T-cell (primary cell): ENCODE data around the gene SUSD3. TPM values are rescaled to one million over a fixed set of nuclear protein-coding genes. Genes with fewer than 3 reads are reported as not detected.

Source experiments
- ATAC-seq, 4 experiments: fragments of 200-7000 bp in 3 of 4; fragments of 150-1000 bp in 1 of 4; cut with Tn5 transposase; replicated peaks in 1 of 4; 1 replicate in 3 of 4; 2 replicates in 1 of 4; pipeline ENCODE4 v1.10.0; 2021; ENCODE audit warnings: moderate library complexity in 3 of 4, mild to moderate bottlenecking in 2 of 4, moderate number of reproducible peaks in 1 of 4
- CTCF ChIA-PET, 2 donors: fragments of 300-600 bp; sonication (Branson Sonifier 250); formaldehyde crosslinking; loops; one replicate each; lab custom pipeline; 2022; ENCODE audit warnings: antibody characterized with exemption in 2 of 2; lab: Charles Lee
- POLR2A ChIA-PET, 2 donors: fragments of 300-600 bp; sonication (Branson Sonifier 250); formaldehyde crosslinking; loops; one replicate each; lab custom pipeline; 2022; ENCODE audit warnings: antibody characterized with exemption in 2 of 2; lab: Charles Lee
- DNase-seq, 35 experiments: peaks; one replicate each; pipeline versions ENCODE4 v3.0.0 to v3.0.0-alpha.2; 2013 to 2023
- H3K27ac ChIP-seq: one replicate; pipeline ENCODE4 v1.5.1; 2013; ENCODE audit warnings: low read length
- H3K27me3 ChIP-seq, 2 experiments: replicated peaks in 1 of 2; 1 replicate in 1 of 2; 2 replicates in 1 of 2; pipeline versions ENCODE4 v1.6.1 to v1.7.0; 2013; ENCODE audit warnings: low read length in 1 of 2, mixed read lengths in 1 of 2; ENCODE audit not compliant: control insufficient read depth in 2 of 2, insufficient read depth in 2 of 2; ENCODE audit errors: extremely low read depth in 1 of 2
- H3K36me3 ChIP-seq, 2 donors: 1 replicate in 1 of 2; 2 replicates in 1 of 2; pipeline versions ENCODE4 v1.6.1 to v1.7.0; 2013; ENCODE audit warnings: low read length in 1 of 2; ENCODE audit not compliant: control insufficient read depth in 2 of 2, insufficient read depth in 1 of 2; ENCODE audit errors: extremely low read depth in 1 of 2
- H3K4me1 ChIP-seq, 2 experiments: 1 replicate in 1 of 2; 2 replicates in 1 of 2; pipeline versions ENCODE4 v1.6.1 to v1.7.0; 2013; ENCODE audit warnings: low read length in 2 of 2, mixed read lengths in 1 of 2; ENCODE audit not compliant: insufficient read depth in 2 of 2, control insufficient read depth in 1 of 2; ENCODE audit errors: extremely low read depth in 1 of 2
- H3K4me3 ChIP-seq, 2 donors: 1 replicate in 1 of 2; 2 replicates in 1 of 2; pipeline versions ENCODE4 v1.5.1 to v1.7.0; 2013; ENCODE audit warnings: mild to moderate bottlenecking in 2 of 2, low read length in 1 of 2, moderate library complexity in 1 of 2; ENCODE audit not compliant: control insufficient read depth in 1 of 2; ENCODE audit errors: extremely low read depth in 1 of 2
- H3K9me3 ChIP-seq: 2 replicates; pipeline ENCODE4 v1.7.0; 2013
- H3K27ac Mint-ChIP-seq, 2 donors: one replicate each; pipeline ENCODE4 v1.8.0; 2020 to 2021; ENCODE audit warnings: mild to moderate bottlenecking in 2 of 2, mixed read lengths in 2 of 2
- H3K27me3 Mint-ChIP-seq, 2 donors: one replicate each; pipeline ENCODE4 v1.8.0; 2021 to 2022; ENCODE audit warnings: mixed read lengths in 2 of 2
- H3K36me3 Mint-ChIP-seq: one replicate; pipeline ENCODE4 v1.8.0; 2021; ENCODE audit warnings: mixed read lengths
- H3K4me1 Mint-ChIP-seq, 3 donors: one replicate each; pipeline ENCODE4 v1.8.0; 2020 to 2022; ENCODE audit warnings: mixed read lengths in 3 of 3, mild to moderate bottlenecking in 1 of 3
- H3K4me3 Mint-ChIP-seq, 3 donors: one replicate each; pipeline ENCODE4 v1.8.0; 2020 to 2022; ENCODE audit warnings: mild to moderate bottlenecking in 3 of 3, mixed read lengths in 3 of 3, moderate library complexity in 3 of 3
- H3K9me3 Mint-ChIP-seq, 3 donors: one replicate each; pipeline ENCODE4 v1.8.0; 2020 to 2022; ENCODE audit warnings: mixed read lengths in 3 of 3
- WGBS: methylation state at CpG from one replicate; pipeline ENCODE4 v1.1.5; 2013; ENCODE audit warnings: missing lambda C conversion rate; ENCODE audit not compliant: insufficient coverage; 5-methylcytosine and 5-hydroxymethylcytosine counted together
- total RNA-seq, 35 experiments: library from RNA in 6 of 35; stranded (reverse) in 6 of 35; fragments of 120-200 nt in 1 of 35; gene quantifications; one replicate each; pipeline versions ENCODE4 v1.2.1 to v1.2.4 and lab custom pipeline; 2013 to 2026

SUSD3 gene
- total RNA-seq, 5 donors from 2014 or later (not counting 1 experiment from before 2014, with no cell fraction given): 39.6 to 79.2 (median 71.2) TPM

DNA sequence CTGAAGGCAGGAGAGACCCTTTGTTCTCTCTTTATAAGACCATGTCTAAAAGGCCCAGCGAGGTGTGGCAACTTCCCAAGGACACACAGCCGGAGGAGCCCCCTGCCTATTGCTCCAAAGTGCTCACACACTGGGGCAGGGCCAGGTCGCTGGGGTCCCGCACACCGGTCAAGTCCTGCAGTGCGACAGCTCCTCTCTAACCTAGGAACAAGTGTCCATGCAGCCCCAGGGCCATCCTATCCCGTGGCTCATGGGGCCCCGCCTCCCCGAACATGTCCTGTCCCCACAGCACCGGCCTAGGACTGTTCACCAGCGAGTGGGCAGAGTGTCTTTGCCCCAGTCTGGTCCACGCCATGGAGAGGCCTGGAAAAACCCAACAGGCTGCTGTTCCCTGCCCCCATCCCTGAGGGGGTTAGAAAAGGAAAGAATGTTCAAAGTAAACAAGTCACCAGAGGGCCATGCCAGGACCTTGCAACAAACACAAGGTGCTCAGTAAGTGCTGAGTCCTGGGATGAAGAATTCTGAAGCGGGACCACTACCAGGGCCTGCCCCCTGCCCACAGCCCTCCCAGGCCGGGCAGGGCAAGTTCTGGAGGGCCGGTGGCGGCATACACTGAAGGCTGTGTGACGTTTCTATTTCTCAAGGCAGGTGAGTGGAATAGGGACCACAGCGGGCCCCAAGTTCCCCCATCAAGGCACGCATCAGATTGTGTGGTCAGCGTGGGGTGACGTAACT is 74.6 kb downstream of the SUSD3 start:
- DNase-seq (peak in 21 of 35 experiments; percentile 28 to 74 (median 49)), ATAC-seq (no peak)
- Mint-ChIP-seq H3K27me3 (no peaks in the 10 kb centered on the region), H3K36me3 (no peaks in the 10 kb centered on the region), H3K27ac (peak overlapping the region; percentile 76 to 84), H3K9me3 (no peaks in the 10 kb centered on the region), H3K4me3 (peak overlapping the region; percentile 87), H3K4me1 (peaks cover 60 to 70% (median 68%) of the 10 kb centered on the region in 3 donors)
- Histone ChIP-seq H3K27ac (peak overlapping the region; percentile 91), H3K27me3 (peaks cover 0 to 6% of the 10 kb centered on the region in 2 experiments), H3K36me3 (peaks cover 0 to 7% of the 10 kb centered on the region in 2 donors), H3K9me3 (no peaks in the 10 kb centered on the region), H3K4me3 (peak overlapping the region; percentile 76 to 90), H3K4me1 (peaks cover 16 to 78% of the 10 kb centered on the region in 2 experiments)
- 40% methylated on average over 14 of the region's 21 CpGs for WGBS
- ChIA-PET CTCF (interaction anchor here in 1 of 2 donors (0.8 kb wide), 1 partner anchor 130 kb away, joined by 3 read pairs; no protein-coding TSS in a partner anchor), POLR2A (interaction anchor here in 1 of 2 donors (1.3 kb wide), 1 partner anchor 69 kb away, joined by 4 read pairs; no protein-coding TSS in a partner anchor)

DNA sequence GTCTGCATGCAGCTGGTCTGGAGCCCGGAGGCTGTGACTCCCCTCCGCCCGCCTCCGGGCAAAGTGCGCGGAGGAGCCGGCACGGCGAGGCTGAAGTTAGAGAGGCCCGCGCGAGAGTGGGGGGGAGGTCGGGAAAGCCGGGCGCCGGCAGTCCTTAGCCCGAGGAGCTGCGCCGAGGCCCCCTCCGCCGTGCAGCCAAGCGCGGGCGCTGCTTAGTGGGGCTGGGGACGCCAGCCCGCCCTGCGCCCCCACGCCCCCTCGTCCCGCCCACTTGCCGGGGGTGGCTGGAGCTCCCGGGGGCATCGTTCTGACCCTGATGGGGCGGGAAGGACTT is 75.1 kb downstream of the SUSD3 start:
- Histone ChIP-seq H3K36me3 (peaks cover 0 to 7% of the 10 kb centered on the region in 2 donors), H3K9me3 (no peaks in the 10 kb centered on the region), H3K27ac (peak overlapping the region; percentile 91), H3K4me3 (peak overlapping the region; percentile 76 to 90), H3K27me3 (peaks cover 0 to 6% of the 10 kb centered on the region in 2 experiments), H3K4me1 (peaks cover 16 to 78% of the 10 kb centered on the region in 2 experiments)
- Mint-ChIP-seq H3K36me3 (no peaks in the 10 kb centered on the region), H3K27ac (peak overlapping the region; percentile 76 to 84), H3K4me1 (peaks cover 60 to 69% (median 68%) of the 10 kb centered on the region in 3 donors), H3K27me3 (no peaks in the 10 kb centered on the region), H3K4me3 (peak overlapping the region; percentile 87), H3K9me3 (no peaks in the 10 kb centered on the region)
- ChIA-PET POLR2A (interaction anchor here (0.8 to 1.3 kb wide), 3 partner anchors 12 to 180 kb away, joined by 3 to 4 read pairs (median 4); no protein-coding TSS in a partner anchor), CTCF (interaction anchor here (0.8 to 0.9 kb wide), 2 partner anchors 25 to 130 kb away, joined by 3 read pairs; no protein-coding TSS in a partner anchor)
- ATAC-seq (peak; percentile 2 to 32 (median 25)), DNase-seq (peak in 11 of 35 experiments; percentile 38 to 64 (median 49))
- WGBS: under 1% methylated on average over 34 of the region's 34 CpGs

DNA sequence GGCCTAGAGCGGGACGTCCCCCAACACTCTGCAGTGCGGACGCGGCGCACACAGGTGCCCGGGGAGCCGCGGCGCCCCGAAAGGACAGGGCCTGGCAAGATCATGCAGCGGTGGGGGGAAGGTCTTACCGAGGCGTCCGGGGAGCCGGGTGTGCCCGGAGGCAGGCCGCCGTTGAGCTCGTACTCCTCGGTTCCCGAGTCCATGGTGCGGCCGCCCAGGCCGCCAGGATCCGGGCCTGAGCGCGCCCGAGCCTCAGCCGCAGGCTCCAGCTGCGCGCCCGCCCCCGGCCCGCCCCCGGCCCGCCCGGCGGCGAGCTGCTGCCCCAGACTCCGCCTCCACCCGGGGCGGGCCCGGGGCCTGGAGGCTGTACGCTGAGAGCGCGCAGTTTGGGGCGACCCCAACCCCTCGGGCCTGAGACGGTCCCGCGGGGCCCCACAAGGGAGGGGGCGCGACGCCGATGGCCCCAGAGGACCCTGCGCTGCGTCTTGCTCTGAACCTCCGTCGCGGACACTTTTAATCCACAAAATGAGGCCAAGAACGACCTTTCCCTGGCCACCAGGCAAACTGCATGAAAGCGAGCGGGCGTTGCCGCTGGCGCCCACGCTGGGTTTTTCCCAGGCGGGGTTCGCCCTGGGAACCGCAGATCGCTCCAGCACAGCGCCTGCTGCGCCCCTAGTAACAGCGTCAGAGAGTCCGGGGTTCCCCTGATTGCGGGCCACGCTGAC is 75.7 kb downstream of the SUSD3 start, which contains the start of gene NINJ1:
TSS of gene NINJ1 (minus strand) at position 237 of the 725 bp plus-strand sequence. CDS start at position 203, 34 bp downstream.
- Histone ChIP-seq H3K4me1 (peaks cover 16 to 76% of the 10 kb centered on the region in 2 experiments), H3K4me3 (peak within 1 kb of the TSS; percentile 76 to 90), H3K36me3 (peaks cover 0 to 4% of the 10 kb centered on the region in 2 donors), H3K27ac (peak within 1 kb of the TSS; percentile 99), H3K9me3 (no peaks in the 10 kb centered on the region), H3K27me3 (peaks cover 0 to 6% of the 10 kb centered on the region in 2 experiments)
- H3K27me3 Mint-ChIP-seq: no peaks in the 10 kb centered on the region
- under 1% methylated on average over 75 of the region's 78 CpGs for WGBS
- no peaks in the 10 kb centered on the region for H3K36me3 Mint-ChIP-seq
- CTCF ChIA-PET: interaction anchor here (0.8 to 0.9 kb wide), 2 partner anchors 25 to 131 kb away, joined by 3 read pairs; no protein-coding TSS in a partner anchor
- ATAC-seq: peak; percentile 85 to 96 (median 93)
- DNase-seq: peak; percentile 60 to 96 (median 86)
- H3K4me1 Mint-ChIP-seq: peaks cover 57 to 68% (median 67%) of the 10 kb centered on the region in 3 donors
- peak within 1 kb of the TSS; percentile 87 for H3K4me3 Mint-ChIP-seq
- POLR2A ChIA-PET: interaction anchor here (0.8 to 1.3 kb wide), 3 partner anchors 13 to 181 kb away, joined by 3 to 4 read pairs (median 4); no protein-coding TSS in a partner anchor
- H3K9me3 Mint-ChIP-seq: no peaks in the 10 kb centered on the region
- peak within 1 kb of the TSS; percentile 84 to 85 for H3K27ac Mint-ChIP-seq

Other genes starting within 250 kb of the SUSD3 start
- 10 to 100 TPM; 14.2 to 17.4 (median 16.4) TPM for gene ZNF484, start 180.7 kb upstream of the SUSD3 start, total RNA-seq
- gene FGD3, start 111.2 kb upstream of the SUSD3 start, total RNA-seq: 100 to 1,000 TPM; 188 to 349 (median 293) TPM
- gene CARD19, start 37.5 kb downstream of the SUSD3 start, total RNA-seq: 10 to 100 TPM; 39.7 to 98.5 (median 72.8) TPM
- 100 to 1,000 TPM in 1 of 5 donors, 10 to 100 TPM in 4; 29.2 to 110 (median 32.0) TPM for gene NINJ1, start 75.5 kb downstream of the SUSD3 start, total RNA-seq
- gene WNK2, start 125.4 kb downstream of the SUSD3 start, total RNA-seq: under 1 TPM; 0.12 to 0.95 (median 0.48) TPM